Bronchial epithelial cell (primary cell): ENCODE measurements around the gene TMEM51. TPM values are rescaled to one million over a fixed set of nuclear protein-coding genes. Genes with fewer than 3 reads are reported as not detected.

Experiments
- DNase-seq: peaks from one replicate; pipeline ENCODE4 v3.0.0-alpha.2; 2010; ENCODE audit warnings: low read depth
- FAIRE-seq: peaks from 2 replicates; lab custom pipeline; 2011; peaks lifted over from hg19 to GRCh38; lab: Jason Lieb, UNC
- H3K27me3 ChIP-seq: 2 replicates; pipeline ENCODE4 v1.5.1; 2011; ENCODE audit warnings: low read length; ENCODE audit not compliant: control insufficient read depth, insufficient read depth
- H3K36me3 ChIP-seq: 2 replicates; pipeline ENCODE4 v1.5.1; 2011; ENCODE audit warnings: low read length; ENCODE audit not compliant: control insufficient read depth, insufficient read depth
- H3K4me3 ChIP-seq: 2 replicates; pipeline ENCODE4 v1.5.1; 2011; ENCODE audit warnings: mild to moderate bottlenecking, low read depth, low read length, control low read depth
- total RNA-seq: library from RNA; depleted of rRNA; stranded (reverse); fragments of >200 nt; gene quantifications from 2 replicates; pipeline ENCODE4 v1.2.1, GENCODE V29; 2014
- TF ChIP-seq, protein P1 (sequence below): IDR thresholded peaks from 2 replicates; pipeline ENCODE4 v1.5.1; 2011; ENCODE audit warnings: mild to moderate bottlenecking, moderate library complexity, low read length, control low read depth, inconsistent platforms; ENCODE audit not compliant: insufficient read depth, severe bottlenecking

TMEM51 gene
- total RNA-seq, 1 donor from 2014 or later = 5.3 TPM

GRCh38 chr1:15186846-15187151 lies 33.3 kb downstream of the TMEM51 start:
- Histone ChIP-seq H3K4me3 (no peak overlapping the region), H3K27me3 (no peaks in the 10 kb centered on the region), H3K36me3 (no peaks in the 10 kb centered on the region)
- TF ChIP-seq, protein P1, sequence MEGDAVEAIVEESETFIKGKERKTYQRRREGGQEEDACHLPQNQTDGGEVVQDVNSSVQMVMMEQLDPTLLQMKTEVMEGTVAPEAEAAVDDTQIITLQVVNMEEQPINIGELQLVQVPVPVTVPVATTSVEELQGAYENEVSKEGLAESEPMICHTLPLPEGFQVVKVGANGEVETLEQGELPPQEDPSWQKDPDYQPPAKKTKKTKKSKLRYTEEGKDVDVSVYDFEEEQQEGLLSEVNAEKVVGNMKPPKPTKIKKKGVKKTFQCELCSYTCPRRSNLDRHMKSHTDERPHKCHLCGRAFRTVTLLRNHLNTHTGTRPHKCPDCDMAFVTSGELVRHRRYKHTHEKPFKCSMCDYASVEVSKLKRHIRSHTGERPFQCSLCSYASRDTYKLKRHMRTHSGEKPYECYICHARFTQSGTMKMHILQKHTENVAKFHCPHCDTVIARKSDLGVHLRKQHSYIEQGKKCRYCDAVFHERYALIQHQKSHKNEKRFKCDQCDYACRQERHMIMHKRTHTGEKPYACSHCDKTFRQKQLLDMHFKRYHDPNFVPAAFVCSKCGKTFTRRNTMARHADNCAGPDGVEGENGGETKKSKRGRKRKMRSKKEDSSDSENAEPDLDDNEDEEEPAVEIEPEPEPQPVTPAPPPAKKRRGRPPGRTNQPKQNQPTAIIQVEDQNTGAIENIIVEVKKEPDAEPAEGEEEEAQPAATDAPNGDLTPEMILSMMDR = no peak
- no peak for FAIRE-seq
- no peak for DNase-seq

- H3K4me3 ChIP-seq = no peak overlapping the region
- FAIRE-seq = peak; percentile 36
- no peak for DNase-seq
- no peaks in the 10 kb centered on the region for H3K27me3 ChIP-seq
- TF ChIP-seq, protein P1 = no peak
- H3K36me3 ChIP-seq = no peaks in the 10 kb centered on the region
Observed at GRCh38 chr1:15187175-15188129, 33.9 kb downstream of the TMEM51 start.

GRCh38 chr1:15188130-15188524 lies 34.6 kb downstream of the TMEM51 start:
- TF ChIP-seq, protein P1 = no peak
- Histone ChIP-seq H3K4me3 (no peak overlapping the region), H3K27me3 (no peaks in the 10 kb centered on the region), H3K36me3 (no peaks in the 10 kb centered on the region)
- FAIRE-seq (no peak), DNase-seq (no peak)

- no peaks in the 10 kb centered on the region for H3K36me3 ChIP-seq
- FAIRE-seq = no peak
- H3K27me3 ChIP-seq = no peaks in the 10 kb centered on the region
- TF ChIP-seq, protein P1 = no peak
- H3K4me3 ChIP-seq = no peak overlapping the region
- DNase-seq = peak; percentile 47
Observed at GRCh38 chr1:15188678-15189077, 35.1 kb downstream of the TMEM51 start.

- no peak overlapping the region for H3K4me3 ChIP-seq
- TF ChIP-seq, protein P1 = no peak
- DNase-seq = no peak
- no peak for FAIRE-seq
- no peaks in the 10 kb centered on the region for H3K27me3 ChIP-seq
- no peaks in the 10 kb centered on the region for H3K36me3 ChIP-seq
Observed at GRCh38 chr1:15189692-15190370, 36.3 kb downstream of the TMEM51 start.
